ENCODE results near the gene MAP3K20. TPM values are rescaled to one million over a fixed set of nuclear protein-coding genes. Genes with fewer than 3 reads are reported as not detected.
"Not testable (repeated sequence)": the region's sequence is repeated elsewhere in the genome, so short reads cannot be mapped to it uniquely, and the experiment has no call there.

The MAP3K20 gene
- total RNA-seq, 1 experiment from 2014 or later = 40.0 TPM

DNA sequence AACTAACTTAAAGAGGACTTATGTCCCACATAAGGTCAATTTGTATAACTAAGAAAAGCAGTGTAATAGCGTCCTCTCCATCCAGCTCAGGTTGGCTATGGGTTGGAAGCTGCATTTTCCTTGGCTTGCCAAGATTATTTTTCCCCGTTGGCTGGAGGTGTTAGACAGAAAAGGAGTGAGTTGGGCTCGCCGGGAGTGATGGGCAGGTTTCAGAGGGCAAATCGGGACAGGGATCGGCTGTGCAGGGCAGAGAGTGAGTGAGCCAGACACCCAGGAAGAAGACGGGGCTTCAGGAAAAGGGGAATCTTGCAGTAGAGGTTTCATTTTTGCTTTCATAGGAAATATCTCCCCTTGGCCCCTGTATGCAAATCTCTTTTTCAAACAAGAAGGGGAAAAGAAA lies 41.5 kb upstream of the MAP3K20 start:
- TF ChIP-seq, protein P1, sequence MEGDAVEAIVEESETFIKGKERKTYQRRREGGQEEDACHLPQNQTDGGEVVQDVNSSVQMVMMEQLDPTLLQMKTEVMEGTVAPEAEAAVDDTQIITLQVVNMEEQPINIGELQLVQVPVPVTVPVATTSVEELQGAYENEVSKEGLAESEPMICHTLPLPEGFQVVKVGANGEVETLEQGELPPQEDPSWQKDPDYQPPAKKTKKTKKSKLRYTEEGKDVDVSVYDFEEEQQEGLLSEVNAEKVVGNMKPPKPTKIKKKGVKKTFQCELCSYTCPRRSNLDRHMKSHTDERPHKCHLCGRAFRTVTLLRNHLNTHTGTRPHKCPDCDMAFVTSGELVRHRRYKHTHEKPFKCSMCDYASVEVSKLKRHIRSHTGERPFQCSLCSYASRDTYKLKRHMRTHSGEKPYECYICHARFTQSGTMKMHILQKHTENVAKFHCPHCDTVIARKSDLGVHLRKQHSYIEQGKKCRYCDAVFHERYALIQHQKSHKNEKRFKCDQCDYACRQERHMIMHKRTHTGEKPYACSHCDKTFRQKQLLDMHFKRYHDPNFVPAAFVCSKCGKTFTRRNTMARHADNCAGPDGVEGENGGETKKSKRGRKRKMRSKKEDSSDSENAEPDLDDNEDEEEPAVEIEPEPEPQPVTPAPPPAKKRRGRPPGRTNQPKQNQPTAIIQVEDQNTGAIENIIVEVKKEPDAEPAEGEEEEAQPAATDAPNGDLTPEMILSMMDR (conservative IDR thresholded peaks at IDR 0.05; ENCODE audit: low read depth, low read length) = no peak
- no peak for TF ChIP-seq EZH2 (IDR thresholded peaks at IDR 0.05; ENCODE audit: borderline replicate concordance, low read depth, low read length, poor library complexity, severe bottlenecking)
- BruUV-seq (replicated peaks) = no TSS peak

DNA sequence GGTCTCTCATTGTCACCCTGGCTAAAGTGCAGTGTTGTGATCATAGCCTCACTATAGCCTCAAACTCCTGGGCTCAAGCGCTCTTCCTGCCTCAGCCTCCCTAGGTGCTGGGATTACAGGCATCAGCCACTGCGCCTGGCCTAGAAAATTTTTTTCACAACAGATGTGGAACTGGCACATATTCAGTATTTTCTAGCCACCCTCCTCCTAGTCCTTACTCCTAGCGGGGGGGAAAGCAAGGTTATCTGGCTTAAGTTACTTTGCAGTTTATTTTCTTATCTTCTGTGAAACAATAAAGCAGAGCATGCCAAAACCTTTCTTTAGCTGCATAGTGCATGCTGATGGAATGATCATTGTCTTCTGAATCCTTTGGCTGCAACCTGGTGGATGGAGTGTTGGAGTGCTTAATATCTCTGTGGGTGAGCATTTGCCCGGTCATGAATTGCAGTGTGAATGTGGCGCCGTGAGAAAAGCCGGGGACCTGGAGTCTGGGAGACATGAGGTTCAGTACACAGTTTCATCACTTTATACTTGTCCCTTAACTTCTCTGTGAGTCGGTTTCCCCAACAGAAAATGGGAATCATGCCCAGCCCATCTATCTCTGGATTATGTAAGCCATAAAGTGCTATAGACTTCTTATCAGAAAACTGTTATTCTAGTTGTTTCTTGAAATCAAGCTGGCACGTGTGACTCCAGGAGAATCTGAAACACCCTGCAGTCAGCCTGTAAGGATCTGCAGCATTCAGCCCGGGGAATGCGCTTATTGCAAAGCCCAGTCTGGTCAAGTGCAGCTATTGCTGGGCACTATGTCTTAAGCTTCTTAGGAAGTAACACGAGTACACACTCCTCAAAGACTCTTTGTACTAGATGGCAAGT lies 38.2 kb upstream of the MAP3K20 start:
- TF ChIP-seq, protein P1 (conservative IDR thresholded peaks at IDR 0.05; ENCODE audit: low read depth, low read length) = no peak
- no peak for TF ChIP-seq EZH2 (IDR thresholded peaks at IDR 0.05; ENCODE audit: borderline replicate concordance, low read depth, low read length, poor library complexity, severe bottlenecking)
- intact Hi-C loops (cut with micrococcal nuclease; ENCODE audit: unreplicated experiment) = no loop called here
- ChIA-PET POLR2A (ENCODE audit: low non-redundant PET) (no interaction called here), CTCF (no interaction called here)
- no peak overlapping the region for H3K27ac ChIP-seq (ENCODE audit: low read depth, low read length, poor library complexity, severe bottlenecking)
- no peaks in the 10 kb centered on the region for H3K36me3 ChIP-seq (ENCODE audit: insufficient read depth, low read length, poor library complexity, severe bottlenecking)
- no peaks in the 10 kb centered on the region for H3K9me3 ChIP-seq (ENCODE audit: low read depth, low read length, poor library complexity, severe bottlenecking)
- no peak for DNase-seq (ENCODE audit: low spot score)
- no peak overlapping the region for H3K4me3 ChIP-seq (ENCODE audit: low read depth, low read length, poor library complexity, severe bottlenecking)
- H3K27me3 ChIP-seq (replicated peaks; ENCODE audit: insufficient read depth, low read depth, low read length, poor library complexity) = no peaks in the 10 kb centered on the region
- no peaks in the 10 kb centered on the region for H3K4me1 ChIP-seq (ENCODE audit: insufficient read depth, low read length, poor library complexity, severe bottlenecking)
- BruUV-seq (replicated peaks) = no TSS peak

More for the DNA sequence above, 41.5 kb upstream of the MAP3K20 start:
- ChIA-PET POLR2A (ENCODE audit: low non-redundant PET) (no interaction called here), CTCF (no interaction called here)
- Histone ChIP-seq H3K4me1 (ENCODE audit: insufficient read depth, low read length, poor library complexity, severe bottlenecking) (no peaks in the 10 kb centered on the region), H3K4me3 (ENCODE audit: low read depth, low read length, poor library complexity, severe bottlenecking) (no peak overlapping the region), H3K27ac (ENCODE audit: low read depth, low read length, poor library complexity, severe bottlenecking) (no peak overlapping the region), H3K27me3 (replicated peaks; ENCODE audit: insufficient read depth, low read depth, low read length, poor library complexity) (no peaks in the 10 kb centered on the region), H3K9me3 (ENCODE audit: low read depth, low read length, poor library complexity, severe bottlenecking) (no peaks in the 10 kb centered on the region), H3K36me3 (ENCODE audit: insufficient read depth, low read length, poor library complexity, severe bottlenecking) (no peaks in the 10 kb centered on the region)
- no peak for DNase-seq (ENCODE audit: low spot score)
- intact Hi-C loops (cut with micrococcal nuclease; ENCODE audit: unreplicated experiment) = no loop called here

DNA sequence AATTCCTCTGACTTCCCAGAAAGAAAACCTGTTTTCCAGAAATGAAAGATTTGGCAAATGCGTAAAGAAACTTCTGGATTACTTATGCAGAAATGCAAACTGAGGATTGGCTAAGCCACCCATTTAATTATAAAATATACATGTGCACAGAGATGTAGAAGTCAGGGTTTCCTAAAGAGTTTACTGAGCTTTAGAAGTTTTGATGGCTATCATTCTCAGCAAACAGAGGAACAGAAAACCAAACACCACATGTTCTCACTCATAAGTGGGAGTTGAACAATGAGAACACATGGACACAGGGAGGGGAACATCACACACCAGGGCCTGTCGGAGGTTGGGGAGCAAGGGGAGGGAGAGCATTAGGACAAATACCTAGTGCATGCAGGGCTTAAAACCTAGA lies 37.4 kb upstream of the MAP3K20 start:
- H3K27me3 ChIP-seq (replicated peaks; ENCODE audit: insufficient read depth, low read depth, low read length, poor library complexity); H3K4me1 ChIP-seq (ENCODE audit: insufficient read depth, low read length, poor library complexity, severe bottlenecking); CTCF ChIA-PET; H3K27ac ChIP-seq (ENCODE audit: low read depth, low read length, poor library complexity, severe bottlenecking); POLR2A ChIA-PET (ENCODE audit: low non-redundant PET); BruUV-seq (replicated peaks); H3K4me3 ChIP-seq (ENCODE audit: low read depth, low read length, poor library complexity, severe bottlenecking); H3K36me3 ChIP-seq (ENCODE audit: insufficient read depth, low read length, poor library complexity, severe bottlenecking); DNase-seq (ENCODE audit: low spot score); intact Hi-C loops (cut with micrococcal nuclease; ENCODE audit: unreplicated experiment); H3K9me3 ChIP-seq (ENCODE audit: low read depth, low read length, poor library complexity, severe bottlenecking): not testable (repeated sequence)

DNA sequence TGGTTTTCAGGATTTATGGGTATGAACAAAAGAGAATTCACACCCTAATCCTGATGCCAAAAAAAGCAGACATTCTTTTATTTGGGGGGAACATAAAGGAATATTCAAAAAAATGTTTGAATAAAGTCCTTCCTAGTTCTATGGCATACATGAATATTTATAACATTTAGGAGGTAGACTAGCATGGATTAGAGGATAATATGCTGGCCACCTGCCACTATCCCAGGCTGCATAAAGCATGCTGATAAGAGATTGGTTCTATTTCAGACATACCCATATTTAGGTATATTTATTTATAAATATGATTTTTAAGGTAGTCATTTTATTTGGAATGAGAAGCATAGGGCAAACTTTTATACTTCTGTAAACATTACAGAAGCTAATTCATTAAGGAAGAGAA lies 34.9 kb upstream of the MAP3K20 start:
- no TSS peak for BruUV-seq (replicated peaks)
- TF ChIP-seq, protein P1 (conservative IDR thresholded peaks at IDR 0.05; ENCODE audit: low read depth, low read length) = no peak
- no peak for TF ChIP-seq EZH2 (IDR thresholded peaks at IDR 0.05; ENCODE audit: borderline replicate concordance, low read depth, low read length, poor library complexity, severe bottlenecking)
- Histone ChIP-seq H3K27me3 (replicated peaks; ENCODE audit: insufficient read depth, low read depth, low read length, poor library complexity) (no peaks in the 10 kb centered on the region), H3K27ac (ENCODE audit: low read depth, low read length, poor library complexity, severe bottlenecking) (no peak overlapping the region), H3K4me1 (ENCODE audit: insufficient read depth, low read length, poor library complexity, severe bottlenecking) (no peaks in the 10 kb centered on the region), H3K36me3 (ENCODE audit: insufficient read depth, low read length, poor library complexity, severe bottlenecking) (no peaks in the 10 kb centered on the region), H3K4me3 (ENCODE audit: low read depth, low read length, poor library complexity, severe bottlenecking) (no peak overlapping the region), H3K9me3 (ENCODE audit: low read depth, low read length, poor library complexity, severe bottlenecking) (no peaks in the 10 kb centered on the region)
- DNase-seq (ENCODE audit: low spot score) = no peak
- intact Hi-C loops (cut with micrococcal nuclease; ENCODE audit: unreplicated experiment) = no loop called here
- ChIA-PET CTCF (no interaction called here), POLR2A (ENCODE audit: low non-redundant PET) (no interaction called here)

All from A673 (cell line).